HepG2 (cell line): ENCODE measurements around the gene PMM2. TPM values are rescaled to one million over a fixed set of nuclear protein-coding genes. Genes with fewer than 3 reads are reported as not detected.

ENCODE experiments used
- ARNT2 ChIP-seq: sonication (generic); formaldehyde crosslinking; IDR thresholded peaks from 2 replicates; pipeline ENCODE4 v1.8.0; 2022; ENCODE audit warnings: mild to moderate bottlenecking, low read depth, missing genetic modification reagents, moderate library complexity
- BORCS8-MEF2B ChIP-seq: sonication (generic); formaldehyde crosslinking; IDR thresholded peaks from 2 replicates; pipeline ENCODE4 v1.8.0; 2022; ENCODE audit warnings: mild to moderate bottlenecking, missing genetic modification reagents
- FOSL2 ChIP-seq: sonication (generic); formaldehyde crosslinking; IDR thresholded peaks from 2 replicates; pipeline ENCODE4 v1.4.0; 2020; ENCODE audit warnings: missing genetic modification reagents
- HNRNPL ChIP-seq: fragments of 200-400 bp; formaldehyde crosslinking; IDR thresholded peaks from 2 replicates; pipeline ENCODE4 v1.6.1; 2017; ENCODE audit warnings: mild to moderate bottlenecking, low read depth, low read length
- NAIF1 ChIP-seq: sonication (generic); formaldehyde crosslinking; IDR thresholded peaks from 2 replicates; pipeline ENCODE4 v1.5.0; 2020; ENCODE audit warnings: mild to moderate bottlenecking, missing genetic modification reagents, borderline replicate concordance
- NRL ChIP-seq: sonication (generic); formaldehyde crosslinking; IDR thresholded peaks from 2 replicates; pipeline ENCODE4 v1.5.0; 2020; ENCODE audit warnings: missing genetic modification reagents, mild to moderate bottlenecking, moderate library complexity, borderline replicate concordance
- RBM39 ChIP-seq: fragments of 200-400 bp; formaldehyde crosslinking; IDR thresholded peaks from one replicate; pipeline ENCODE4 v1.6.1; 2018; ENCODE audit warnings: antibody characterized with exemption, mild to moderate bottlenecking, low read depth, low read length; ENCODE audit not compliant: poor library complexity, severe bottlenecking
- STAT5B ChIP-seq: sonication (generic); formaldehyde crosslinking; IDR thresholded peaks from 2 replicates; pipeline ENCODE4 v1.4.0; 2020; ENCODE audit warnings: missing genetic modification reagents
- ZNF782 ChIP-seq: sonication (generic); formaldehyde crosslinking; IDR thresholded peaks from 2 replicates; pipeline ENCODE4 v1.4.0; 2020; ENCODE audit warnings: missing genetic modification reagents, mild to moderate bottlenecking, borderline replicate concordance
- ZNF879 ChIP-seq: sonication (generic); formaldehyde crosslinking; IDR thresholded peaks from 2 replicates; pipeline ENCODE4 v1.8.1; 2023; ENCODE audit warnings: missing genetic modification reagents
- polyA plus RNA-seq, 8 experiments: library from polyadenylated mRNA; depleted of rRNA in 3 of 8; stranded (reverse) in 7 of 8; unstranded in 1 of 8; fragments of >200 nt; fragmentation: Illumina TruSeq in 4 of 8; extraction: Trizol in 4 of 8; gene quantifications; 2 replicates each; pipeline versions ENCODE4 v1.2.1 to v1.2.3, GENCODE V29; 2011 to 2016; ENCODE audit warnings: low read depth in 4 of 8, missing spikeins in 1 of 8, mixed read lengths in 1 of 8; ENCODE audit not compliant: insufficient read depth in 1 of 8
- total RNA-seq, 5 experiments: library from RNA; depleted of rRNA; stranded (reverse); fragments of >200 nt; fragmentation: Illumina TruSeq; extraction: Trizol; gene quantifications; 2 replicates each; pipeline ENCODE4 v1.2.3, GENCODE V29; 2016; ENCODE audit warnings: low read depth in 1 of 5
- TF ChIP-seq, protein P1 (sequence below): sonication (generic); formaldehyde crosslinking; IDR thresholded peaks from 2 replicates; pipeline ENCODE4 v1.4.0; 2020; ENCODE audit warnings: mild to moderate bottlenecking, missing genetic modification reagents
- TF ChIP-seq, protein P2 (sequence below): sonication (generic); formaldehyde crosslinking; IDR thresholded peaks from 2 replicates; pipeline ENCODE4 v1.4.0; 2020; ENCODE audit warnings: missing genetic modification reagents, mild to moderate bottlenecking, borderline replicate concordance
- TF ChIP-seq, protein P3 (sequence below), 2 experiments: sonication (generic) in 1 of 2; formaldehyde crosslinking in 1 of 2; IDR thresholded peaks; 2 replicates each; pipeline versions ENCODE4 v1.4.0 to v1.6.1; 2018 to 2020; ENCODE audit warnings: missing genetic modification reagents in 2 of 2, borderline replicate concordance in 1 of 2, low read depth in 1 of 2, mild to moderate bottlenecking in 1 of 2, missing biosample characterization in 1 of 2
- TF ChIP-seq, protein P4 (sequence below): sonication (generic); formaldehyde crosslinking; IDR thresholded peaks from 2 replicates; pipeline ENCODE4 v1.5.0; 2020; ENCODE audit warnings: mild to moderate bottlenecking, missing genetic modification reagents
- TF ChIP-seq, protein P5 (sequence below): sonication (generic); formaldehyde crosslinking; IDR thresholded peaks from 2 replicates; pipeline ENCODE4 v1.5.1; 2020; ENCODE audit warnings: mild to moderate bottlenecking, missing genetic modification reagents, moderate library complexity

PMM2 gene
- total and polyA plus RNA-seq, 2 of the 13 experiments (the other 11 are each of a cell fraction or from before 2014, with no cell fraction given), result 52.2 to 93.7 TPM

DNA sequence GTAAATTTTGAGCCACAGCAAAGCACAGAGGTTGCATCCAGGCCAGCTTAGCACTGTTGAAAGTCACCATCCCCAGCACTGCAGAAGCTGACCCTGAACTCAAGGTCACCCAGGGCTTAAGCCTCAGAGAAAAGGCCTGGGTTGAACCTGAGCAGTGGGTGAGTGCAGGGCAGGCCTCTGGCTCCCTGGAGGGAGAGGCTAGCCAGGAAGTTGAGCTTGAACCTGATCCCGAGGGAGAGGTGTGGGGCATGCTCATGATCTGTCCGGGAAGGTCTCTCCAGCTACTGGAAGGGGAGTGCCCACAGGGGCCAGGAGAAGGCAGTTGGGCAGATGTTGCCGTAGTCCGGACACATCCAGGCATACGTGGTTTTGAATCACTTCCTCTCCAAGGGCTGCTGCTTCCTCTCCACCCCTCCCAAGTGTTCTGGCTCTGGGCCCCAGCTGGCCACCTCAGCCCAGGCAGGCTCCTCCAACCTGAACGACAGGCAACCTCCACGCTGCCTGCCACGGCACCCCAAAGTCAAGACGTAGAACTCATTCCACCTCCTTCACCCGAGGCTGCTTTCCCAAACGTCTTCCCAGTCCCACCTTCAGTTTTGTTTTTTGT is 52.7 kb downstream of the PMM2 start (continued):
- TF ChIP-seq FOSL2 (CRISPR knock-in tag), result peak; percentile 71
- TF ChIP-seq ZNF782, result peak; percentile 80; the same call in 1 of the 2 replicates
- no peak for TF ChIP-seq RBM39
- TF ChIP-seq, protein P1, sequence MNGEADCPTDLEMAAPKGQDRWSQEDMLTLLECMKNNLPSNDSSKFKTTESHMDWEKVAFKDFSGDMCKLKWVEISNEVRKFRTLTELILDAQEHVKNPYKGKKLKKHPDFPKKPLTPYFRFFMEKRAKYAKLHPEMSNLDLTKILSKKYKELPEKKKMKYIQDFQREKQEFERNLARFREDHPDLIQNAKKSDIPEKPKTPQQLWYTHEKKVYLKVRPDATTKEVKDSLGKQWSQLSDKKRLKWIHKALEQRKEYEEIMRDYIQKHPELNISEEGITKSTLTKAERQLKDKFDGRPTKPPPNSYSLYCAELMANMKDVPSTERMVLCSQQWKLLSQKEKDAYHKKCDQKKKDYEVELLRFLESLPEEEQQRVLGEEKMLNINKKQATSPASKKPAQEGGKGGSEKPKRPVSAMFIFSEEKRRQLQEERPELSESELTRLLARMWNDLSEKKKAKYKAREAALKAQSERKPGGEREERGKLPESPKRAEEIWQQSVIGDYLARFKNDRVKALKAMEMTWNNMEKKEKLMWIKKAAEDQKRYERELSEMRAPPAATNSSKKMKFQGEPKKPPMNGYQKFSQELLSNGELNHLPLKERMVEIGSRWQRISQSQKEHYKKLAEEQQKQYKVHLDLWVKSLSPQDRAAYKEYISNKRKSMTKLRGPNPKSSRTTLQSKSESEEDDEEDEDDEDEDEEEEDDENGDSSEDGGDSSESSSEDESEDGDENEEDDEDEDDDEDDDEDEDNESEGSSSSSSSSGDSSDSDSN (CRISPR knock-in tag), result peak; percentile 88
- no peak for TF ChIP-seq ZNF879 (CRISPR knock-in tag)
- peak; percentile 60; the same call in 1 of the 2 replicates for TF ChIP-seq NAIF1 (CRISPR knock-in tag)
- TF ChIP-seq, protein P2, sequence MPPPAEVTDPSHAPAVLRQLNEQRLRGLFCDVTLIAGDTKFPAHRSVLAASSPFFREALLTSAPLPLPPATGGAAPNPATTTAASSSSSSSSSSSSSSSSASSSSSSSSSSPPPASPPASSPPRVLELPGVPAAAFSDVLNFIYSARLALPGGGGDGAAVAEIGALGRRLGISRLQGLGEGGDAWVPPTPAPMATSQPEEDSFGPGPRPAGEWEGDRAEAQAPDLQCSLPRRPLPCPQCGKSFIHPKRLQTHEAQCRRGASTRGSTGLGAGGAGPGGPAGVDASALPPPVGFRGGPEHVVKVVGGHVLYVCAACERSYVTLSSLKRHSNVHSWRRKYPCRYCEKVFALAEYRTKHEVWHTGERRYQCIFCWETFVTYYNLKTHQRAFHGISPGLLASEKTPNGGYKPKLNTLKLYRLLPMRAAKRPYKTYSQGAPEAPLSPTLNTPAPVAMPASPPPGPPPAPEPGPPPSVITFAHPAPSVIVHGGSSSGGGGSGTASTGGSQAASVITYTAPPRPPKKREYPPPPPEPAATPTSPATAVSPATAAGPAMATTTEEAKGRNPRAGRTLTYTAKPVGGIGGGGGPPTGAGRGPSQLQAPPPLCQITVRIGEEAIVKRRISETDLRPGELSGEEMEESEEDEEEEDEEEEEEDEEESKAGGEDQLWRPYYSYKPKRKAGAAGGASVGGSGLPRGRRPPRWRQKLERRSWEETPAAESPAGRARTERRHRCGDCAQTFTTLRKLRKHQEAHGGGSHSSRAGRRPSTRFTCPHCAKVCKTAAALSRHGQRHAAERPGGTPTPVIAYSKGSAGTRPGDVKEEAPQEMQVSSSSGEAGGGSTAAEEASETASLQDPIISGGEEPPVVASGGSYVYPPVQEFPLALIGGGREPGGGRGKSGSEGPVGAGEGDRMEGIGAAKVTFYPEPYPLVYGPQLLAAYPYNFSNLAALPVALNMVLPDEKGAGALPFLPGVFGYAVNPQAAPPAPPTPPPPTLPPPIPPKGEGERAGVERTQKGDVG, result peak; percentile 92
- peak; percentile 61; the same call in 1 of the 2 replicates for TF ChIP-seq HNRNPL
- TF ChIP-seq, protein P3, sequence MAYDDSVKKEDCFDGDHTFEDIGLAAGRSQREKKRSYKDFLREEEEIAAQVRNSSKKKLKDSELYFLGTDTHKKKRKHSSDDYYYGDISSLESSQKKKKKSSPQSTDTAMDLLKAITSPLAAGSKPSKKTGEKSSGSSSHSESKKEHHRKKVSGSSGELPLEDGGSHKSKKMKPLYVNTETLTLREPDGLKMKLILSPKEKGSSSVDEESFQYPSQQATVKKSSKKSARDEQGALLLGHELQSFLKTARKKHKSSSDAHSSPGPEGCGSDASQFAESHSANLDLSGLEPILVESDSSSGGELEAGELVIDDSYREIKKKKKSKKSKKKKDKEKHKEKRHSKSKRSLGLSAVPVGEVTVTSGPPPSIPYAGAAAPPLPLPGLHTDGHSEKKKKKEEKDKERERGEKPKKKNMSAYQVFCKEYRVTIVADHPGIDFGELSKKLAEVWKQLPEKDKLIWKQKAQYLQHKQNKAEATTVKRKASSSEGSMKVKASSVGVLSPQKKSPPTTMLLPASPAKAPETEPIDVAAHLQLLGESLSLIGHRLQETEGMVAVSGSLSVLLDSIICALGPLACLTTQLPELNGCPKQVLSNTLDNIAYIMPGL (CRISPR knock-in tag; IDR thresholded peaks at IDR 0.05; ENCODE audit: borderline replicate concordance in 1 of 2, low read depth in 1 of 2), result peak; percentile 42 to 82; a peak in 3 of 4 replicates
- peak; percentile 68 for TF ChIP-seq NRL (CRISPR knock-in tag)
- TF ChIP-seq BORCS8-MEF2B, result peak; percentile 93
- TF ChIP-seq ARNT2, result 0 out of 2 replicates have a peak, but pooled peaks have one; percentile 60
- TF ChIP-seq, protein P4, sequence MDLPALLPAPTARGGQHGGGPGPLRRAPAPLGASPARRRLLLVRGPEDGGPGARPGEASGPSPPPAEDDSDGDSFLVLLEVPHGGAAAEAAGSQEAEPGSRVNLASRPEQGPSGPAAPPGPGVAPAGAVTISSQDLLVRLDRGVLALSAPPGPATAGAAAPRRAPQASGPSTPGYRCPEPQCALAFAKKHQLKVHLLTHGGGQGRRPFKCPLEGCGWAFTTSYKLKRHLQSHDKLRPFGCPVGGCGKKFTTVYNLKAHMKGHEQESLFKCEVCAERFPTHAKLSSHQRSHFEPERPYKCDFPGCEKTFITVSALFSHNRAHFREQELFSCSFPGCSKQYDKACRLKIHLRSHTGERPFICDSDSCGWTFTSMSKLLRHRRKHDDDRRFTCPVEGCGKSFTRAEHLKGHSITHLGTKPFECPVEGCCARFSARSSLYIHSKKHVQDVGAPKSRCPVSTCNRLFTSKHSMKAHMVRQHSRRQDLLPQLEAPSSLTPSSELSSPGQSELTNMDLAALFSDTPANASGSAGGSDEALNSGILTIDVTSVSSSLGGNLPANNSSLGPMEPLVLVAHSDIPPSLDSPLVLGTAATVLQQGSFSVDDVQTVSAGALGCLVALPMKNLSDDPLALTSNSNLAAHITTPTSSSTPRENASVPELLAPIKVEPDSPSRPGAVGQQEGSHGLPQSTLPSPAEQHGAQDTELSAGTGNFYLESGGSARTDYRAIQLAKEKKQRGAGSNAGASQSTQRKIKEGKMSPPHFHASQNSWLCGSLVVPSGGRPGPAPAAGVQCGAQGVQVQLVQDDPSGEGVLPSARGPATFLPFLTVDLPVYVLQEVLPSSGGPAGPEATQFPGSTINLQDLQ (CRISPR knock-in tag), result no peak
- peak; percentile 30 for TF ChIP-seq STAT5B (CRISPR knock-in tag)
- TF ChIP-seq, protein P5, sequence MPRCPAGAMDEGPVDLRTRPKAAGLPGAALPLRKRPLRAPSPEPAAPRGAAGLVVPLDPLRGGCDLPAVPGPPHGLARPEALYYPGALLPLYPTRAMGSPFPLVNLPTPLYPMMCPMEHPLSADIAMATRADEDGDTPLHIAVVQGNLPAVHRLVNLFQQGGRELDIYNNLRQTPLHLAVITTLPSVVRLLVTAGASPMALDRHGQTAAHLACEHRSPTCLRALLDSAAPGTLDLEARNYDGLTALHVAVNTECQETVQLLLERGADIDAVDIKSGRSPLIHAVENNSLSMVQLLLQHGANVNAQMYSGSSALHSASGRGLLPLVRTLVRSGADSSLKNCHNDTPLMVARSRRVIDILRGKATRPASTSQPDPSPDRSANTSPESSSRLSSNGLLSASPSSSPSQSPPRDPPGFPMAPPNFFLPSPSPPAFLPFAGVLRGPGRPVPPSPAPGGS (CRISPR knock-in tag), result peak; percentile 96
